DMS79 treated with DMSO at 0.1 percent for 48 hours (cell line): Measurements from ENCODE around the gene GAPT.

Source experiments
- DNase-seq: peaks from one replicate; lab custom pipeline; 2025; lab: John Stamatoyannopoulos, UW

GAPT gene

GRCh38 chr5:58460732-58461286 is 30.4 kb upstream of the GAPT start:
- DNase-seq: peak; percentile 64

GRCh38 chr5:58462154-58462553 is 29.1 kb upstream of the GAPT start:
- no peak for DNase-seq

- peak; percentile 34 for DNase-seq
These were observed 28.5 kb upstream of the GAPT start for GRCh38 chr5:58462623-58463230.

- no peak for DNase-seq
These were observed 24.3 kb upstream of the GAPT start for GRCh38 chr5:58466939-58467338.

GRCh38 chr5:58469896-58470295 is 21.3 kb upstream of the GAPT start:
- DNase-seq: no peak

- no peak for DNase-seq
These were observed 15.8 kb upstream of the GAPT start for GRCh38 chr5:58475404-58475803.

GRCh38 chr5:58477760-58478376 is 13.4 kb upstream of the GAPT start:
- DNase-seq: no peak

GRCh38 chr5:58481066-58481676 is 10.1 kb upstream of the GAPT start:
- no peak for DNase-seq

- DNase-seq: no peak
These were observed 9.4 kb upstream of the GAPT start for GRCh38 chr5:58481828-58482227.

- no peak for DNase-seq
These were observed 8.7 kb upstream of the GAPT start for GRCh38 chr5:58482536-58482935.

- DNase-seq: no peak
These were observed 6.7 kb upstream of the GAPT start for GRCh38 chr5:58484505-58484904.

- DNase-seq: no peak
These were observed 4.9 kb upstream of the GAPT start for GRCh38 chr5:58486290-58486689.

- no peak for DNase-seq
These were observed 709 bp upstream of the GAPT start for GRCh38 chr5:58490402-58491050.

GRCh38 chr5:58493141-58493540 is 1.9 kb downstream of the GAPT start:
- DNase-seq: no peak

- no peak for DNase-seq
These were observed 5.3 kb downstream of the GAPT start for GRCh38 chr5:58496488-58496887.

GRCh38 chr5:58497386-58497785 is 6.2 kb downstream of the GAPT start:
- no peak for DNase-seq

- no peak for DNase-seq
These were observed 6.7 kb downstream of the GAPT start for GRCh38 chr5:58497921-58498320.

- DNase-seq: no peak
These were observed 7.2 kb downstream of the GAPT start for GRCh38 chr5:58498340-58498942.

- no peak for DNase-seq
These were observed 8.0 kb downstream of the GAPT start for GRCh38 chr5:58499231-58499630.

- DNase-seq: no peak
These were observed 8.7 kb downstream of the GAPT start for GRCh38 chr5:58499941-58500340.

- no peak for DNase-seq
These were observed 10.7 kb downstream of the GAPT start for GRCh38 chr5:58501778-58502417.
